Endothelial cell of umbilical vein (primary cell): ENCODE measurements around the gene DDX4. TPM values are rescaled to one million over a fixed set of nuclear protein-coding genes. Genes with fewer than 3 reads are reported as not detected.
"Not testable (repeated sequence)": the region's sequence is repeated elsewhere in the genome, so short reads cannot be mapped to it uniquely, and the experiment has no call there.

Experiments
- BruUV-seq: library from RNA; stranded (reverse); fragments of 400-500 nt; replicated peaks from 2 replicates; lab custom pipeline; 2021; lab: Mats Ljungman, UMichigan
- CTCF ChIA-PET: fragments of 300-600, 350-600 bp; sonication (Branson Sonifier 250); formaldehyde crosslinking; loops from one replicate; lab custom pipeline; 2021; ENCODE audit warnings: antibody characterized with exemption, inconsistent platforms; lab: Charles Lee
- POLR2A ChIA-PET: fragments of 300-600, 350-600 bp; sonication (Branson Sonifier 250); formaldehyde crosslinking; loops from one replicate; lab custom pipeline; 2021; ENCODE audit warnings: antibody characterized with exemption, inconsistent platforms; lab: Charles Lee
- DNase-seq: peaks from one replicate; pipeline ENCODE4 v3.0.0-alpha.2; 2011; ENCODE audit warnings: low read depth, low spot score
- FAIRE-seq: peaks from 2 replicates; lab custom pipeline; 2011; peaks lifted over from hg19 to GRCh38; lab: Jason Lieb, UNC
- H2AFZ ChIP-seq: 2 replicates; pipeline ENCODE4 v1.6.0; 2012; ENCODE audit warnings: low read depth, low read length, control low read depth, inconsistent platforms
- H3K27ac ChIP-seq: 2 replicates; pipeline ENCODE4 v1.5.1; 2011; ENCODE audit warnings: low read depth, mild to moderate bottlenecking, control low read depth, low read length, moderate library complexity; ENCODE audit not compliant: insufficient read depth
- H3K27me3 ChIP-seq, 2 experiments: 2 replicates each; pipeline versions ENCODE4 v1.6.0 to v1.6.1; 2011; ENCODE audit warnings: low read length in 2 of 2, mixed read lengths in 1 of 2; ENCODE audit not compliant: control insufficient read depth in 2 of 2, insufficient read depth in 2 of 2
- H3K36me3 ChIP-seq, 2 experiments: 2 replicates in 1 of 2; 3 replicates in 1 of 2; pipeline ENCODE4 v1.5.1; 2011; ENCODE audit warnings: low read length in 2 of 2, mild to moderate bottlenecking in 1 of 2, moderate library complexity in 1 of 2; ENCODE audit not compliant: control insufficient read depth in 2 of 2, insufficient read depth in 2 of 2; ENCODE audit errors: extremely low read depth in 1 of 2
- H3K4me1 ChIP-seq: 3 replicates; pipeline ENCODE4 v1.5.1; 2011; ENCODE audit warnings: mild to moderate bottlenecking, low read length; ENCODE audit not compliant: control insufficient read depth, insufficient read depth; ENCODE audit errors: extremely low read depth
- H3K4me2 ChIP-seq: 2 replicates; pipeline ENCODE4 v1.6.1; 2011; ENCODE audit warnings: low read length, control low read depth, mixed read lengths; ENCODE audit not compliant: insufficient read depth
- H3K4me3 ChIP-seq, 3 experiments: fragments of 200-600 bp in 1 of 3; sonication (generic), shearing (Covaris generic) in 1 of 3; replicated peaks in 1 of 3; 2 replicates each; pipeline ENCODE4 v1.5.1; 2011 to 2016; ENCODE audit warnings: control low read depth in 3 of 3, low read length in 3 of 3, mild to moderate bottlenecking in 2 of 3, inconsistent platforms in 1 of 3, low read depth in 1 of 3, moderate library complexity in 1 of 3; ENCODE audit not compliant: insufficient read depth in 1 of 3
- H3K79me2 ChIP-seq: 2 replicates; pipeline ENCODE4 v1.6.0; 2012; ENCODE audit warnings: low read length, inconsistent platforms; ENCODE audit not compliant: control insufficient read depth, insufficient read depth
- H3K9ac ChIP-seq: replicated peaks from 2 replicates; pipeline ENCODE3; 2011; ENCODE audit warnings: low read length, control low read depth; ENCODE audit not compliant: insufficient read depth; ENCODE audit errors: extremely low read depth
- H3K9me1 ChIP-seq: replicated peaks from 3 replicates; pipeline ENCODE4 v1.6.0; 2011; ENCODE audit warnings: mild to moderate bottlenecking, low read length; ENCODE audit not compliant: control insufficient read depth, insufficient read depth; ENCODE audit errors: extremely low read depth
- H3K9me3 ChIP-seq: replicated peaks from 2 replicates; pipeline ENCODE4 v1.5.1; 2012; ENCODE audit warnings: low read length, inconsistent platforms; ENCODE audit not compliant: control insufficient read depth, insufficient read depth
- H4K20me1 ChIP-seq: replicated peaks from 2 replicates; pipeline ENCODE3; 2011; ENCODE audit warnings: mild to moderate bottlenecking, low read length; ENCODE audit not compliant: control insufficient read depth, insufficient read depth; ENCODE audit errors: extremely low read depth
- CTCF ChIP-seq, 2 donors: IDR thresholded peaks; 1 replicate in 1 of 2; 2 replicates in 1 of 2; pipeline ENCODE4 v1.5.1; 2011; ENCODE audit warnings: low read length in 2 of 2, mild to moderate bottlenecking in 2 of 2, moderate library complexity in 2 of 2, control low read depth in 1 of 2, inconsistent platforms in 1 of 2, low read depth in 1 of 2; ENCODE audit not compliant: insufficient read depth in 1 of 2; ENCODE audit errors: extremely low read depth in 1 of 2
- EZH2 ChIP-seq: IDR thresholded peaks from 2 replicates; pipeline ENCODE4 v1.6.1; 2012; ENCODE audit warnings: borderline replicate concordance, low read depth, mild to moderate bottlenecking, moderate library complexity, low read length, inconsistent platforms; ENCODE audit not compliant: severe bottlenecking
- GATA2 ChIP-seq: IDR thresholded peaks from 2 replicates; pipeline ENCODE4 v1.7.0; 2011; ENCODE audit warnings: low read depth, mild to moderate bottlenecking, moderate library complexity, mixed read lengths, low read length; ENCODE audit not compliant: insufficient read length, insufficient read depth
- JUN ChIP-seq: IDR thresholded peaks from 2 replicates; pipeline ENCODE4 v1.6.1; 2011; ENCODE audit warnings: borderline replicate concordance, low read depth; ENCODE audit not compliant: insufficient read length, insufficient read depth
- MAX ChIP-seq: IDR thresholded peaks from 2 replicates; pipeline ENCODE4 v1.6.1; 2011; ENCODE audit not compliant: insufficient read depth, insufficient read length
- MYC ChIP-seq: IDR thresholded peaks from one replicate; pipeline ENCODE4 v1.6.1; 2011; ENCODE audit warnings: mild to moderate bottlenecking, low read depth, low read length
- POLR2A ChIP-seq: IDR thresholded peaks from 2 replicates; pipeline ENCODE4 v1.6.1; 2012; ENCODE audit warnings: low read depth, mild to moderate bottlenecking, control low read depth, low read length
- POLR2AphosphoS5 ChIP-seq: IDR thresholded peaks from 2 replicates; pipeline ENCODE4 v1.6.1; 2012; ENCODE audit warnings: low read depth, mild to moderate bottlenecking, control low read depth, low read length, moderate library complexity; ENCODE audit not compliant: insufficient read depth
- dilution Hi-C: fragments of 300-500 bp; cut with MboI; formaldehyde crosslinking; loops from one replicate; pipeline ENCODE4 v1.15.0; 2019; ENCODE audit warnings: low sequenced_read_pairs; ENCODE audit not compliant: extremely low pct_ligation_motif_present
- intact Hi-C: fragments of 100-400 bp; cut with micrococcal nuclease; formaldehyde crosslinking; loops from one replicate; pipeline ENCODE4 v1.10.0; 2022
- polyA plus RNA-seq, 4 experiments: library from polyadenylated mRNA; depleted of rRNA in 3 of 4; stranded (reverse) in 3 of 4; unstranded in 1 of 4; fragments of >200 nt; gene quantifications; 2 replicates each; pipeline versions ENCODE4 v1.2.1 to v1.2.3, GENCODE V29; 2011 to 2012; ENCODE audit warnings: missing spikeins in 1 of 4
- total RNA-seq: library from RNA; stranded (reverse); gene quantifications from 2 replicates; pipeline ENCODE4 v1.2.3, GENCODE V29; 2021

The DDX4 gene
- total and polyA plus RNA-seq, 2 donors (not counting 3 experiments of a cell fraction or from before 2014, with no cell fraction given), result not detected

- CTCF ChIA-PET, result interaction anchor here (0.5 kb wide), 1 partner anchor 369 kb away, joined by 3 read pairs; no protein-coding TSS in a partner anchor
- DNase-seq (peak; percentile 15), FAIRE-seq (no peak)
- POLR2A ChIA-PET, result no interaction called here
- Histone ChIP-seq H3K79me2 (no peaks in the 10 kb centered on the region), H3K9me3 (no peaks in the 10 kb centered on the region), H3K9me1 (no peaks in the 10 kb centered on the region), H2AFZ (no peak overlapping the region), H3K27ac (no peak overlapping the region), H3K4me2 (no peak overlapping the region), H3K4me3 (no peak overlapping the region), H3K36me3 (no peaks in the 10 kb centered on the region), H3K9ac (no peak overlapping the region), H3K27me3 (no peaks in the 10 kb centered on the region), H4K20me1 (no peaks in the 10 kb centered on the region), H3K4me1 (no peaks in the 10 kb centered on the region)
- TF ChIP-seq EZH2, result no peak
- no peak for TF ChIP-seq GATA2
- TF ChIP-seq CTCF (IDR thresholded peaks at IDR 0.05; ENCODE audit: extremely low read depth in 1 of 2, insufficient read depth in 1 of 2, low read depth in 1 of 2, low read length in 2 of 2), result peak in 1 of 2 donors; percentile 20
- no peak for TF ChIP-seq MYC
- no peak for TF ChIP-seq MAX
- no peak for TF ChIP-seq POLR2A
- no peak for TF ChIP-seq POLR2AphosphoS5
- no peak for TF ChIP-seq JUN
- intact Hi-C loops (loop anchor here (1.0 to 5.0 kb wide), 4 partner anchors 467 to 521 kb away; partner anchors contain the start of genes CDC20B and MCIDAS), dilution Hi-C loops (no loop called here)
- no TSS peak for BruUV-seq
Measured at GRCh38 chr5:55694152-55694830, 43.6 kb upstream of the DDX4 start.

GRCh38 chr5:55696704-55697103 is 41.2 kb upstream of the DDX4 start:
- dilution Hi-C loops, H3K79me2 ChIP-seq, FAIRE-seq: not testable (repeated sequence)

More at GRCh38 chr5:55696704-55697103, 41.2 kb upstream of the DDX4 start:
- BruUV-seq, POLR2A ChIA-PET, H2AFZ ChIP-seq, H3K27ac ChIP-seq, H3K4me1 ChIP-seq, H3K4me3 ChIP-seq, H3K9ac ChIP-seq, H3K27me3 ChIP-seq, H4K20me1 ChIP-seq, intact Hi-C loops, H3K9me3 ChIP-seq, H3K36me3 ChIP-seq, H3K4me2 ChIP-seq, CTCF ChIA-PET, DNase-seq, H3K9me1 ChIP-seq: not testable (repeated sequence)
